Measurements from ENCODE around the gene ZNF839.

GRCh38 chr14:102338724-102339123, 19.2 kb downstream of the ZNF839 start:
- TF ChIP-seq CREB5 (CRISPR knock-in tag; IDR thresholded peaks at IDR 0.05; ENCODE audit: low read depth) (no peak), BACH2 (CRISPR knock-in tag; IDR thresholded peaks at IDR 0.05; ENCODE audit: borderline replicate concordance) (no peak), OSR1 (CRISPR knock-in tag; IDR thresholded peaks at IDR 0.05) (no peak), ZFP30 (CRISPR knock-in tag; IDR thresholded peaks at IDR 0.05) (no peak), RARB (CRISPR knock-in tag; IDR thresholded peaks at IDR 0.05) (no peak), PPARA (CRISPR knock-in tag; IDR thresholded peaks at IDR 0.05; ENCODE audit: borderline replicate concordance) (no peak), TOX (CRISPR knock-in tag; IDR thresholded peaks at IDR 0.05; ENCODE audit: borderline replicate concordance) (no peak), TSHZ2 (CRISPR knock-in tag; IDR thresholded peaks at IDR 0.05) (no peak), CSRNP3 (CRISPR knock-in tag; IDR thresholded peaks at IDR 0.05) (no peak), ZFP3 (CRISPR knock-in tag; IDR thresholded peaks at IDR 0.05) (no peak), PATZ1 (CRISPR knock-in tag; IDR thresholded peaks at IDR 0.05; ENCODE audit: borderline replicate concordance) (no peak)
